GM21526 (cell line): ENCODE data around the gene AKNAD1.

Source experiments
- ATAC-seq: cut with Tn5 transposase; IDR thresholded peaks from one replicate; pipeline ENCODE4 v1.9.1; 2021; ENCODE audit warnings: moderate library complexity; ENCODE audit not compliant: unreplicated experiment, low FRiP score

AKNAD1 gene

GRCh38 chr1:108832929-108833328 is 24.0 kb downstream of the AKNAD1 start:
- ATAC-seq, result no peak

- no peak for ATAC-seq
Observed at GRCh38 chr1:108831225-108831624, 25.7 kb downstream of the AKNAD1 start.

GRCh38 chr1:108830119-108831008 is 26.5 kb downstream of the AKNAD1 start:
- ATAC-seq, result no peak

DNA sequence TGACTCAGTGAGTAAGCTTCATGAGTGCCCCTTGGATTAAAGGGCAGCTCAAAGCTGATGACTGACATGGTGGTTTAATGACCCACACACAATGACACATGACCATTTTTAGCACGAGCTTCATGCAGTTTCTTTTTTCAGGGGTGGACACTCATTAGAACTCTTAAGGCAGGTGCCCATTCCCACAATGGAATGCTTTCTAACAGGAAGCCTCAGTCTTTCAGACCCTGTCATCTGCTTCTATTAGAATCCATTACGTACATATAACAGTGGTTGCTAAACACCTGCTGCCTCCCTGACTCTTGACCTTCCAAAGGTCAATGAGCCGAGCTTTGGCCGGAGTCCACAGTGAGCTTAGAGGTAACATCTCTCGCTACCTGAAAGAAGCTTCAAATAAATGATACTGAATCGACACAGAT is 27.4 kb downstream of the AKNAD1 start:
- ATAC-seq, result no peak

DNA sequence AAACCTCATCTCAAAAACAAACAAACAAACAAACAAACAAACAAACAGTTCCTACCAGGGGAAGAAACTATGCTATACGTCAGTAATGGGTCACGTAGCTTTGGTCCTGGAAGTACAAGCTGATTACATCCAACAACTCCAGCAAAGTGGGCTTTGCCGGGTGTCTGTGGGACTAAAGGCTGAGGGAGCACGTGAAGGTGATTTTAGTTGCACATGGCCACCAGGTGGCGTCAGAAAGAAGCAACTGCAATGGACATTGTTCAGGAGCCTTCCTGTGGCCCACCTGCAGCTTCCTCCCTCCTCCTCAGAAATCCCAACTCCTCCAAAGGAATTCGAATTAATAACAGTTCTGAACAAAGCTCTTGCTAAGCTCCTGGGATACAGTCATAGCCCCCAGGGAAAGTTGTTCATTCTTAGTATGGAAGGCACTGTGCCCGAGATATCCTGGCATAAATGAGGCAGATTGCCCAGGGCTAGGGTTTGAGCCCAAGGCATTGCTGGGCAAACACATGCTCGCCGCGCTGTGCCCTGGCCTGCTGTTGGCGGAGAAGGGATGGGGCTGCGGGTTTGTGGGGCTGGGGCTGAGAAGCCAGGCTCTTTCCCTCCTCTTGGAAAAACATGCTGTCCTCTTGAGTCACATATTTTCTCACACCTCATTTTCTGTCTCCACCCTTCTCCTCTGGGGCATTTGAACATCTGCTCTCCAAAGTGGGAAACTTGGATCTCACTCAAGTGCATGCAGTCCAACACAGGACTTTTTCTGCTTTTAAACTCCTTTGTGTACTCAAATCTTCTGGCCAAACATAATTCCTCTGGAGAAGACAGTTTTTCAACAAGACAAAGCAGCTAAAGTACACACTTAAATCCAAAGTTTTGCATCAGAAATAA is 28.6 kb downstream of the AKNAD1 start:
- no peak for ATAC-seq

- ATAC-seq, result no peak
Observed at GRCh38 chr1:108826081-108826635, 30.7 kb downstream of the AKNAD1 start.

DNA sequence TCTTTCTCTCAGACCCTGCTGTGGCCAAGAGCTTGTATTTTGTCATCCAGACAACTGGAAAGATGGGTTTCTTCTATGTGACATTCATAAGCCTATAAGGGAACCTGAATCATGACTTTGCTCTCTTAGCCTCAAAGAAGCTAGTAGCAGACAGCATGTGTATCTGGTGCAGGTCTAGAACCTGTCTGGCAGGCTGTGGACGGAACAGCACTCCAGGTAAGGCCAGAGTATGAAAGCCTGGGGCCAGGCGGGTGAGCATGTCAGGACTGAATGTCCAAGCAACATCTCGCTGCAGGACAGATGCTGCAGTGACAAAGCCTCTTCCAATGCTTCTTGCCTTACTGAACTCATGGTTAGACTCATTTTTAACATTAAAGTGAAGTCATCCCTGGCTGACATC is 32.8 kb downstream of the AKNAD1 start:
- no peak for ATAC-seq

- ATAC-seq, result no peak
Observed at GRCh38 chr1:108823632-108824031, 33.3 kb downstream of the AKNAD1 start.

- ATAC-seq, result no peak
Observed at GRCh38 chr1:108819878-108820277, 37.0 kb downstream of the AKNAD1 start.

GRCh38 chr1:108817811-108818210 is 39.1 kb downstream of the AKNAD1 start:
- ATAC-seq, result no peak

DNA sequence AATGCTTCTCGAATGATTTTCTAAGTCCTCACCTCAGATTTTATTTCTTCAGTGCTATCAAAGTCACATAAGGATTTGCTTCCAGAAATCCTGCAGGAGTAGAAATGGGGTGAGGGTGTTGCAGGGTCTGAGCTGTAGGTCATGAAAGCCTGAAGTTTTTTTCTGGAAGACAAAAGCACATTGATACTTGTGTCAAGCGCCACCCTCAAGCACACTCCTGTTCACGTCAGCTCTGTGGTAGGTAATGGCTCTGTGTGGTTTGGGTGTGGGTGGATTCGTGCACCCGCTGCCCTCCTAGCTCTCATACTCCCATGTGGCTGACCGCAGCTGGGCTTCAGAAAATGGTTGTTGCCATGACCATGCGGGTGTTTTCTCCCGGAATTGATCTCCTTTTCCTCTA is 39.9 kb downstream of the AKNAD1 start:
- no peak for ATAC-seq

- ATAC-seq, result no peak
Observed at GRCh38 chr1:108816049-108816893, 40.6 kb downstream of the AKNAD1 start.

DNA sequence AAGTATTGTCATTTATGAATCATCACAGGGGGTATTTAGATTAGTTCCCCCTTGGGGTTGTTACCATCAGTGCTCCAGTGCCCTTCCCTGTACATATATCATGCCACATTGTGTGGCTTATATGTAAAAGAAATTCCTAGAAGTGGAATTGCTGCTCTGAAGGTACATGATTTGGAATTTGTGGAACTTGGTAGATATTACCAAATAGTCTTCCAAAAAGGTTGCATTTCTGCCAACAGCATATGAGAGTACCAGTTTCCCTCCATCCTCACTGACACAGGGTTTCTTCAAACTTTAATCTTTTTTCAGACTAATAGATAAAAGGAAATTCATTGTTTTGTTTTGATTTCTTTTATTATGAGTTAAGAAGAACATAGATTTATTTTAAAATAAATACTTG is 41.3 kb downstream of the AKNAD1 start:
- no peak for ATAC-seq

GRCh38 chr1:108814343-108815125 is 42.4 kb downstream of the AKNAD1 start:
- ATAC-seq, result no peak

GRCh38 chr1:108813326-108813725 is 43.6 kb downstream of the AKNAD1 start:
- no peak for ATAC-seq

- no peak for ATAC-seq
Observed at GRCh38 chr1:108811611-108812010, 45.3 kb downstream of the AKNAD1 start.

DNA sequence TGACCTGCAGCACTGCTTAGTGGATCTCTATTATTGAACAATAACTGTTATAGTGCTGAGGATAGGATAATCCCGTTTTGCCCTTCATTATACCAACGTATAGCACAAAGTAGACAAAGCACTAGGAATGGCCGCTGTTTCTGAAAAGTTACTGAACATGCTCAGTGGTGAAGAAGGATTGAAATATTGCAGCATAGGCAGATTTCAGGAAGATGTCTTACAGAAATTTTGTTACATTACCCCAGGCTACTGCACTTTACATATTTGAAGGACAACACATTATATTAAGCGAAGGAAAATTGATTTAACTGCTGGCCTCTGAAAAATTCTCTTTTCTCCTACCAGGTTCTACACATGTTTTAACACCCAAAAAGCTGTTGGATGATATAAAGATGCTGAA is 48.5 kb downstream of the AKNAD1 start:
- ATAC-seq, result no peak

- no peak for ATAC-seq
Observed at GRCh38 chr1:108803548-108803947, 53.3 kb downstream of the AKNAD1 start.

DNA sequence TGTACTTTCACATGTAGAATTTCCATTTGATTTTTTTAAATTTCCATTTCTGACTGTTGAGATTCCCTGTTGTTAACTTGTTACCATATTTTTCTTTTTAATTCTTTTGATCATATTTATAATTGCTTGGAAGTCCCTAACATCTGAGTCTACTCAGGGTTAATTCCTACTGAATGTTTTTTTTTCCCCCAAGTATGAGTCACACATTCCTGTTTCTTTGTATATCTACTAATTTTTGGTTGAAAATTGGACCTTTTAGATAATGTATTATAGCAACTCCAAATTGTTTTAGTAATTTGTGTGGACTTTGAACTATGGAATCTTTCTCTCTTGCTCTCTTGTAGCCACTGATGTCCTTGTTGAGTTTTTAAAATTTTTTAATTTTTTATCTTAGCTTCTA is 55.8 kb downstream of the AKNAD1 start:
- no peak for ATAC-seq

- no peak for ATAC-seq
Observed at GRCh38 chr1:108799001-108799400, 57.9 kb downstream of the AKNAD1 start.
